Daoy (cell line): ENCODE measurements around the gene OVAAL. TPM values are rescaled to one million over a fixed set of nuclear protein-coding genes. Genes with fewer than 3 reads are reported as not detected.
"Not testable (repeated sequence)": the region's sequence is repeated elsewhere in the genome, so short reads cannot be mapped to it uniquely, and the experiment has no call there.

Experiments used
- DNase-seq: peaks from one replicate; pipeline ENCODE4 v3.0.0-alpha.2; 2015; ENCODE audit warnings: low read depth
- total RNA-seq: library from RNA; depleted of rRNA; stranded (reverse); fragments of >200 nt; shearing (Covaris generic); gene quantifications from 2 replicates; pipeline ENCODE4 v1.2.3, GENCODE V29; 2014

OVAAL gene
- total RNA-seq, 1 experiment from 2014 or later = not detected

DNA sequence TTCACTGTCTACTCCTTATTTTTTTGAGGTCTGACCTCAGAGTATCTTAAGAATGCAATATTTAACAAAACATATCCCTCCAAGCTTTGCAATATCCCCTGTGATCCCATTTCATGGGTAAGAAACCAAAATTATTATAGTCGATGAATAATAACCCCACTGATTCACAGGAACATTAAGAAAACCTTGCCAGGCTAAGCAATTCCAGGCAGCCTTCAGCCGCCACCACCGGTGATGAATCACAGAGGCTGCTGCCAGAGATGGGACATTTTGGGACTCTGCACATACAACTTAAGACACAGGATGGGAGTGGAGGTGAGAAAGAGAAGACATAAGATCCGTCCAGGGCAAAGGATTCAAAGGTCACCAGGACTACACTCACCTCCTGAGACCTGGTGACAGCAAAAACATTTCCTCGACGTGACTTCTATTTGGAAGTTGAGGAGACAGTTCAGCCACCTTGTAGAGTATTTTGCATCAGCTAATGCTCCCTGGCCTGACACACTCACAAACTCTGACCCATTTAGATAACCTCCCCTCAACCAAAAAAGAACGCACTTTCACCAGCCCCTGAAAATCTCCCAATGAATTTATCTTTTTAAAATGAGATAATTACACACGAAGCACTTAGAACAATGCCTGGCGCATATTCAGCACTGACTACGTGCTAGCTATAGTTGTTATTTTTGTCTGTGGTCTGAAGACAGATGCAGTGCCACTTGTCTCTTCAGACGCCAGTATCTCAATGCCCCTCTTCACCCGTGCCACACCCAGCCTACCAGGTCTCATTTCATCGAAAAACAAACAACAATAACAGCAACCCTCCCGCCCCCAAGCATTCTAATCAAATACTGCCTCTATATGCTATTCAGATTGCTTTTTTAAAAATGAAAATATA is 17.8 kb upstream of the OVAAL start:
- peak; percentile 32 for DNase-seq

DNA sequence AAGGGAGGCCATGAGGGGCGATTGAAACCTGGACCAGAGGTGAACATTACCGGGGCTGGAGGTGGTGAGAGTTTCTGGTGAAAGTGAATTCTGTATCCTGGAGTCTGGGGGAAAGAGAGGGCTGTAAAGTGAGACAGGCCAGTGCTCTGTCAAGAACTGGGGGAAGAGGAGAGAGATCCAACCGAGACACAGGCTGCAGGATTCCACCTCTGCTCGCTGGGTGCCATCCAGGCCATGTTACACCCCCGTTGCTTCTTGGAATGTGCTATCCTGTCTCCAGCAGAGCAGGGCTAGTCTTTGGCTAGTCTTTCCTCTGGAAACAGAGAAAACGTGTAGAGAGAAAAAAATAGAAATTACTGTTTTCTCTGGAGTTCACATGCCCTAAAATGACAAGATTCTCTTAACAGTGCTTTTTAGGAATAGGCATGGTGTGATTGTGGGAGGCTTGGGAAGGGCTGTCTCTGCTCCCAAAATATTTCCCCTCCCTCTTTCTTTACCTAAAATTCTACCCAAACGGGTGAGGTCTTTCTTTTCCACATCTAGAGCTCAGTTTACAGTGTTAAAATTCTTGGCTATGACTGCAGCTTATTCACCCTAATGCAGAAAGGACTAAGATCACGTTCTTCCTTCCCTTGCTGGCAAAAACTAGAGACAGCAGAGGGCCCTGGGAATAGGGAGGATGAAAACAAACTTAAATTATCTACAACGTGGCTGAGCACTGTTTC is 16.5 kb upstream of the OVAAL start:
- no peak for DNase-seq

GRCh38 chr1:180542838-180543145 is 16.0 kb upstream of the OVAAL start:
- DNase-seq = no peak

DNA sequence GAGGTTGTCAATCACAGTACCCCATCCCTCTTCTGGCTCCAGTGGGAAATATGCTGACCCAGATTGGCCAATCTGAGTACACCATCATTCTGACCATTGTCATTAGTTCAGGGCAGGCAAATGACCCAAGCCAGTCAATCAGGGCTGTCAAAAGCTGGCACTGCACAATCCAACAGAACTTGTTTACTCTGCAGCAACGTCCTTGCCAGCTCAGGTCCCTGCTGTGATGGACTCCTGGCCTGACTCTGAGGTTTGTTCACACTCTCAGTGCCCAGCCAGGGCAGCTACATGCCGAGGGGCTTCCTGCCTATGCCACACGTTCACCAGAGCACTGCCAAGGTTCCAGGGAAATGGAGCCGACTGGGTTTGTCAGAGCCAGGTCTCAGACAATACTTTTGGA is 14.7 kb upstream of the OVAAL start:
- no peak for DNase-seq

GRCh38 chr1:180545991-180546390 is 12.8 kb upstream of the OVAAL start:
- no peak for DNase-seq

DNA sequence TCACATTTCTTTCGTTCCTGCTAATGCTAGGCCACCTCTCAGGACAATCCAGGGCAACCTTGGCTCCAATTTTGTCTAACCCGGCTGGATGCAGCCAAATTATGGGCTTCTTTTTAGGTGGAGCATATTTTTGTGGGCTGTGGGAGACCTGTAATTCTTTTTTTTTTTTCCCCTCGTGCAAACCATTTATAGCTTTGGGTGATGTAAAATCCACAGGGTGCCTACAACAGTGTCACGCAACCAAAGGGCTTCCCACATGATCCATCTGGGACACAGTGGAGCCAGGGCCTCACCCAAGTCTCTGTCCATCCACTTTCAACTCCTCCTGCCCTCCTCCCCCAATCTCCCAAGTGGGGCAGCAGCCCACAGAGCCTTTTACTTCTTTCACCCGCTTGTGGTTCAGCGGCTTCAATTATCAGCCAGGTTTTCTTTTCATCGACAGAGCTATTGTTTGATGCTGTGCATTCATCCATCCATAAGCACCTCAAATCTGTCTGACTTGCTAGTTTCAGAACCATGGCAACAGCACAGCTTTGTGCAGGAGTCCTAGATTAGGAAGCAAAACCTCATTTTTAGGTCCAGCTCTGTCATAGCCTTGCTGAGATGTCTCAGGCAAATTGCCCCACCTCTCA is 10.0 kb upstream of the OVAAL start:
- no peak for DNase-seq

DNA sequence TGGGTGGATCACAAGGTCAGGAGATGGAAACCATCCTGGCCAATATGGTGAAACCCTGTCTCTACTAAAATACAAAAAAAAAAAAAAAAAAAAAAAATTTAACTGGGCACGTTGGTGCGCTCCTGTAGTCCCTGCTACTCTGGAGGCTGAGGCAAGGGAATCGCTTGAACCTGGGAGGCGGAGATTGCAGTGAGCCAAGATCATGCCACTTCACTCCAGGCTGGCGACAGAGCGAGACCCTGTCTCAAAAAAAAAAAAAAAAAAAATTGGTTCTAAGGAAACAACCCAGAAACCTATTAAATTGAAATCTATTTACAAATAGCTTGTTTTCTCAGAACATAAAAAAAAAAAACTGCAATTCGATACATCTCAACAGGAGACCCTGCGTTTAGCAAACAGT is 9.0 kb upstream of the OVAAL start:
- DNase-seq = not testable (repeated sequence)

GRCh38 chr1:180550241-180550640 is 8.5 kb upstream of the OVAAL start:
- DNase-seq = no peak

DNA sequence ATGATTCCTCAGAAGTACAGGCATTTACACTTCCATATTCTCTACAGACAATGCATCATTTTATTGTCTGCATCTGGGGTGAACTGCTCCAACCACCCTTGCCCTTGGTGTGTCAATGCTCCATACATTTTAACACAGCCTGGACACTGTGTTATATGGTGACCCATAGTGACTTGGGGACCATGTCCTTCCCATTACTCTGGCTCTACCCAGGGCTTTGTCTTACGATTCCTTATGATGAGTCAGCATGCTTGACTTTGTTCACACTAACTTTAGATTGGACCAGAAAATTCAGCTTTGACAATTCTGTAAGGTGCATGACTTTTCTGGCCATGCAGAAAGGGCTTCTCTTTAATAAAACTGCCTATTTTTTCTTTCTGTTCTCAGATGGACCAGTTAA is 6.8 kb upstream of the OVAAL start:
- no peak for DNase-seq

DNA sequence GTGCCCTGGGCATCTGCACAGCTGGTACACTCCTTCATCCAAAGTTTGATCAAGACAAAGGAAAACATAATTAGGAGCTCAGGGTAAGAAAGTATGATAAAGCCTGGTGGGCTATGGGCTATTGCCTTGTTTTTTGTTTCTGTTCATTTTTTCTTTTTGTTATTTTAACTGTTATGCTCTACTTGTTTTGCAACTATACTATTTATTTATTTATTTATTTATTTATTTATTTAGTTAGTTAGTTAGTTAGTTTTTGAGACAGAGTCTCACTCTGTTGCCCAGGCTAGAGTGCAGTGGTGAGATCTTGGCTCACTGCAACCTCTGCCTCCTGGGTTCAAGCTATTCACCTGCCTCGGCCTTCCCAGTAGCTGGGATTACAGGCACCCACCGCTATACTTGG is 5.7 kb upstream of the OVAAL start:
- DNase-seq = not testable (repeated sequence)

- DNase-seq = no peak
Measured at GRCh38 chr1:180555411-180555810, 3.4 kb upstream of the OVAAL start.

DNA sequence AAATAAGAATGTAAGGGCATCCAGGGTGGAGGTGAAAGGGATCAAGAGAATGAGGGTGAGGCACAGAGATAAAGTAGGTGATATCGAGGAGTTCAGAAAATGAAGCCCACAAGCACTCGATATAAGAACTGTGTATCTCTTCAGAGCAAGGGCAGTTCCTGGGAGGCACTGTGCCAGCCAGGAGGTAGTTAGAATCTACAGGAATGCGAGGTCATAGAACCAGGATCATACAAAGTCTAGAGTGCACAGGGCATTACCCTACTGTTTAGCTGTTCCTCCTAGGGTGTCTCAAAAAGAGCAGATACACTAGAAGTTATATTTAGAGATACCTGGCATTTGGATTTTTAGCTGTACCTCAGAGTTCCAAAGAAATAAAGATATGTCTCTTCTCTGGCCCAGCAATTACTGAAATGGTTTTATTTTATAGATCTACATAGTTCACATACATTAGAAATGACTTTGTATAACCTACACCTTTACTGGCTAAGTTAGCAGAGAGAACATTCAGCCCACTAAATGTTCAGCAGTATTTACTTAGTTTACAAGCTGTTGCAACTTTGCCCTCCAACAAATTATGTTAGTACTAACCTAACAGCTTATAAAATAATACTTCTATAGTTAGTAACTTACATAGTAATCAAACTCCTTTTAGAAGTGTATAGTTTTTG is 1.6 kb downstream of the OVAAL start:
- DNase-seq = no peak

DNA sequence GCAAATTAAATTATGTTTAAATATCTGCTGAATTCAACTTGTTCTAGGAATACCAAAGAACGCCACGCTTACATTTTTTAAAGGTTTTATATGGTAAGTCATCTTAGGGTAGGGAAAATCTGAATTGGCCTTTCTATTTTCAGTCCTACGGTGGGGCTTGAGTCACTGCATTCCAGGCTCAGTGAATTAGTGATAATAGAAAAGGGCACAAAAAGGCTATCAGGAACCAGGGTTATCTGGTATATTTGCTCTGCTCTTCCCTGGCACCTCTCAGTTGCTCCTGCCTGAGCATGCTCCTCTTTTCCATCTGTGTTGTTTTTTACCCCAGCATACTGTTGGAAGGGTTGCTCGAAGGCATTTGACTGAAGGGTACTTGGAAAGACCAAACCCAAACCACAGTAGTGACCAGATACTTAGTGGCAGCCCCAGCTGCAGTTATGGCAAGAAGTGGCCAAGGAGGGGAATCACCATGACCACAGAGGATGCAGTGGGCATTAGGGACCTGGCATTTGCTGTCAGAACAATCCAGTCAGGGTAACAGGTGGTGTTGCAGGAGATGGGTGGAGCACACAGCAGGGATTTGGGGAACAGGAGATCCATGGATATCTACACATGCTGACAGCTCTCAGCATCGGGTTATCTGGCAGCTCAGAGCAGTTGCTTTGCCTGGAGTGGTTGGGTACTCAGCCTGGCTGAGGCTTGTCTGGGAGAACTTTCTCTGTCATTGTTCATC is 2.3 kb downstream of the OVAAL start:
- DNase-seq = no peak

DNA sequence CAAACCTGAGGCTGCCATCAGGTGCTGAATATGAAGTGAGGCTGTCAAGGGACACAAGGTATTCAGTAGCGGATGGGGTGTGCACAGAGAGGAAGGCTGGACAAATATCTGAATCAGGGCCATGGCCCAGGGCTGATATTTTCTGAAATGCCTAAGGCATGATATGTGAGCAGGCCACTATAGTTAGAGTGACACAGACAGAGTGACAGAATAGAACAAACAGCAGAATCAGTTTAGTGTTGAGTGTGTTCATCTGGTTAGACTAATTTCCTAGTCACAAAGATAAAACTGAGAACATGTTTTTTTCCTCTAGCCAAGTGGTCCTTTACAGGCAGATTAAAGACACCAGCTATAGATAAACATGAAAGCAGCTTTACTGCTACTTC is 3.9 kb downstream of the OVAAL start:
- DNase-seq = no peak

GRCh38 chr1:180563026-180563827 is 4.5 kb downstream of the OVAAL start:
- DNase-seq = peak; percentile 23

- no peak for DNase-seq
Measured at GRCh38 chr1:180565121-180565871, 6.5 kb downstream of the OVAAL start.

GRCh38 chr1:180566026-180566425 is 7.3 kb downstream of the OVAAL start:
- DNase-seq = no peak

- no peak for DNase-seq
Measured at GRCh38 chr1:180566495-180566894, 7.7 kb downstream of the OVAAL start.

DNA sequence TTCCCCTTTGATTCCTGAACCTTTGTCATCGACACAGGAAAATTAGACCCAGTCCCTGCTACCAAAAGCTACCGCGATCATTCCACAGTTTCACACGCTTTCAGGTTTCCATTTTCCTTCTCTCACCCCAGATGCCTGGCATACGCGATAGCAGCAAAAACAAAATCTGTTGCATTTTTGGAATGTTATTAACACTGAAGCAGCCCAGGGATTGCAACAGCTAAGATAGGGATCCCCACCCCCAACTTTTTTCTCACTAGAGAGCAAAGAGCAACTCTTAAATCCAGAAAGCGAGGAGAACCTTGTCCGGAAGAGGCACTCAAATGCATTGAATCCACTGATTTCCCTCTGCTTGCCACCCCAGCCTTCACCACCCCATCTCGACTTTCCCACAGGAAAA is 8.9 kb downstream of the OVAAL start:
- no peak for DNase-seq

- DNase-seq = no peak
Measured at GRCh38 chr1:180568184-180568583, 9.4 kb downstream of the OVAAL start.
